Measurements from ENCODE around the gene CCDC34. TPM values are rescaled to one million over a fixed set of nuclear protein-coding genes. Genes with fewer than 3 reads are reported as not detected.

CCDC34 gene
- total and polyA plus RNA-seq, 2 of the 8 experiments (the other 6 are each of a cell fraction or from before 2014, with no cell fraction given), result 7.7 to 24.3 TPM

DNA sequence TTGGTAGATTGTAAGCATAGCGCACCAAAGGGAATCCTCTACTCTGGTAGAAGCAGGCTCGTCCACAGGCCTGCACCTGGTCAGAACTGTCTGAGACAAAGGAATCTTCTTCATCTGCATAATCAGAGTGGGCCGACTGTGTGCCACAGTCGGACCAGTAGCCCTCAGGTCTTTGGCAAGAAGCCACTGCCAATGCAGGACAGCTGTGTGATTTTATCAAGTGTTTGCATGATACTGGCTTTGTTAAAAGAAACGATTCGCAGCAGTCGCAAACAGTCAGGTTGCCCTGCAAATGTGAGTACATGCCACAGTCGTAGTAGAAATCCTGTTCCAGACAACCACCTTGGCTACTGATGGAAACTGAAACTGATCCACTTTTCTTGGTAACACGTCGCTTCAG, 4.9 kb upstream of the CCDC34 start (continued):
- TF ChIP-seq, protein P1, sequence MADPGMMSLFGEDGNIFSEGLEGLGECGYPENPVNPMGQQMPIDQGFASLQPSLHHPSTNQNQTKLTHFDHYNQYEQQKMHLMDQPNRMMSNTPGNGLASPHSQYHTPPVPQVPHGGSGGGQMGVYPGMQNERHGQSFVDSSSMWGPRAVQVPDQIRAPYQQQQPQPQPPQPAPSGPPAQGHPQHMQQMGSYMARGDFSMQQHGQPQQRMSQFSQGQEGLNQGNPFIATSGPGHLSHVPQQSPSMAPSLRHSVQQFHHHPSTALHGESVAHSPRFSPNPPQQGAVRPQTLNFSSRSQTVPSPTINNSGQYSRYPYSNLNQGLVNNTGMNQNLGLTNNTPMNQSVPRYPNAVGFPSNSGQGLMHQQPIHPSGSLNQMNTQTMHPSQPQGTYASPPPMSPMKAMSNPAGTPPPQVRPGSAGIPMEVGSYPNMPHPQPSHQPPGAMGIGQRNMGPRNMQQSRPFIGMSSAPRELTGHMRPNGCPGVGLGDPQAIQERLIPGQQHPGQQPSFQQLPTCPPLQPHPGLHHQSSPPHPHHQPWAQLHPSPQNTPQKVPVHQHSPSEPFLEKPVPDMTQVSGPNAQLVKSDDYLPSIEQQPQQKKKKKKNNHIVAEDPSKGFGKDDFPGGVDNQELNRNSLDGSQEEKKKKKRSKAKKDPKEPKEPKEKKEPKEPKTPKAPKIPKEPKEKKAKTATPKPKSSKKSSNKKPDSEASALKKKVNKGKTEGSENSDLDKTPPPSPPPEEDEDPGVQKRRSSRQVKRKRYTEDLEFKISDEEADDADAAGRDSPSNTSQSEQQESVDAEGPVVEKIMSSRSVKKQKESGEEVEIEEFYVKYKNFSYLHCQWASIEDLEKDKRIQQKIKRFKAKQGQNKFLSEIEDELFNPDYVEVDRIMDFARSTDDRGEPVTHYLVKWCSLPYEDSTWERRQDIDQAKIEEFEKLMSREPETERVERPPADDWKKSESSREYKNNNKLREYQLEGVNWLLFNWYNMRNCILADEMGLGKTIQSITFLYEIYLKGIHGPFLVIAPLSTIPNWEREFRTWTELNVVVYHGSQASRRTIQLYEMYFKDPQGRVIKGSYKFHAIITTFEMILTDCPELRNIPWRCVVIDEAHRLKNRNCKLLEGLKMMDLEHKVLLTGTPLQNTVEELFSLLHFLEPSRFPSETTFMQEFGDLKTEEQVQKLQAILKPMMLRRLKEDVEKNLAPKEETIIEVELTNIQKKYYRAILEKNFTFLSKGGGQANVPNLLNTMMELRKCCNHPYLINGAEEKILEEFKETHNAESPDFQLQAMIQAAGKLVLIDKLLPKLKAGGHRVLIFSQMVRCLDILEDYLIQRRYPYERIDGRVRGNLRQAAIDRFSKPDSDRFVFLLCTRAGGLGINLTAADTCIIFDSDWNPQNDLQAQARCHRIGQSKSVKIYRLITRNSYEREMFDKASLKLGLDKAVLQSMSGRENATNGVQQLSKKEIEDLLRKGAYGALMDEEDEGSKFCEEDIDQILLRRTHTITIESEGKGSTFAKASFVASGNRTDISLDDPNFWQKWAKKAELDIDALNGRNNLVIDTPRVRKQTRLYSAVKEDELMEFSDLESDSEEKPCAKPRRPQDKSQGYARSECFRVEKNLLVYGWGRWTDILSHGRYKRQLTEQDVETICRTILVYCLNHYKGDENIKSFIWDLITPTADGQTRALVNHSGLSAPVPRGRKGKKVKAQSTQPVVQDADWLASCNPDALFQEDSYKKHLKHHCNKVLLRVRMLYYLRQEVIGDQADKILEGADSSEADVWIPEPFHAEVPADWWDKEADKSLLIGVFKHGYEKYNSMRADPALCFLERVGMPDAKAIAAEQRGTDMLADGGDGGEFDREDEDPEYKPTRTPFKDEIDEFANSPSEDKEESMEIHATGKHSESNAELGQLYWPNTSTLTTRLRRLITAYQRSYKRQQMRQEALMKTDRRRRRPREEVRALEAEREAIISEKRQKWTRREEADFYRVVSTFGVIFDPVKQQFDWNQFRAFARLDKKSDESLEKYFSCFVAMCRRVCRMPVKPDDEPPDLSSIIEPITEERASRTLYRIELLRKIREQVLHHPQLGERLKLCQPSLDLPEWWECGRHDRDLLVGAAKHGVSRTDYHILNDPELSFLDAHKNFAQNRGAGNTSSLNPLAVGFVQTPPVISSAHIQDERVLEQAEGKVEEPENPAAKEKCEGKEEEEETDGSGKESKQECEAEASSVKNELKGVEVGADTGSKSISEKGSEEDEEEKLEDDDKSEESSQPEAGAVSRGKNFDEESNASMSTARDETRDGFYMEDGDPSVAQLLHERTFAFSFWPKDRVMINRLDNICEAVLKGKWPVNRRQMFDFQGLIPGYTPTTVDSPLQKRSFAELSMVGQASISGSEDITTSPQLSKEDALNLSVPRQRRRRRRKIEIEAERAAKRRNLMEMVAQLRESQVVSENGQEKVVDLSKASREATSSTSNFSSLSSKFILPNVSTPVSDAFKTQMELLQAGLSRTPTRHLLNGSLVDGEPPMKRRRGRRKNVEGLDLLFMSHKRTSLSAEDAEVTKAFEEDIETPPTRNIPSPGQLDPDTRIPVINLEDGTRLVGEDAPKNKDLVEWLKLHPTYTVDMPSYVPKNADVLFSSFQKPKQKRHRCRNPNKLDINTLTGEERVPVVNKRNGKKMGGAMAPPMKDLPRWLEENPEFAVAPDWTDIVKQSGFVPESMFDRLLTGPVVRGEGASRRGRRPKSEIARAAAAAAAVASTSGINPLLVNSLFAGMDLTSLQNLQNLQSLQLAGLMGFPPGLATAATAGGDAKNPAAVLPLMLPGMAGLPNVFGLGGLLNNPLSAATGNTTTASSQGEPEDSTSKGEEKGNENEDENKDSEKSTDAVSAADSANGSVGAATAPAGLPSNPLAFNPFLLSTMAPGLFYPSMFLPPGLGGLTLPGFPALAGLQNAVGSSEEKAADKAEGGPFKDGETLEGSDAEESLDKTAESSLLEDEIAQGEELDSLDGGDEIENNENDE (IDR thresholded peaks at IDR 0.05; ENCODE audit: insufficient replicate concordance, low read length), result no peak
- TF ChIP-seq KDM5A (IDR thresholded peaks at IDR 0.05; ENCODE audit: low read length) (no peak), BACH1 (IDR thresholded peaks at IDR 0.05; ENCODE audit: low read length) (no peak), SAP30 (IDR thresholded peaks at IDR 0.05; ENCODE audit: insufficient read depth, insufficient replicate concordance, low read length) (no peak), EZH2 (IDR thresholded peaks at IDR 0.05; ENCODE audit: low read depth, low read length, severe bottlenecking) (no peak), RFX5 (IDR thresholded peaks at IDR 0.05; ENCODE audit: borderline replicate concordance, low read depth, low read length) (no peak), TAF1 (IDR thresholded peaks at IDR 0.05; ENCODE audit: low read depth, low read length) (no peak), JUN (IDR thresholded peaks at IDR 0.05; ENCODE audit: low read depth, low read length) (no peak), EP300 (IDR thresholded peaks at IDR 0.05; ENCODE audit: borderline replicate concordance in 1 of 2, low read depth in 2 of 2, low read length in 2 of 2) (no peak), CHD2 (IDR thresholded peaks at IDR 0.05; ENCODE audit: low read length) (no peak), TEAD4 (IDR thresholded peaks at IDR 0.05; ENCODE audit: low read depth, low read length) (no peak)
- TF ChIP-seq, protein P2, sequence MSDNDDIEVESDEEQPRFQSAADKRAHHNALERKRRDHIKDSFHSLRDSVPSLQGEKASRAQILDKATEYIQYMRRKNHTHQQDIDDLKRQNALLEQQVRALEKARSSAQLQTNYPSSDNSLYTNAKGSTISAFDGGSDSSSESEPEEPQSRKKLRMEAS (IDR thresholded peaks at IDR 0.05), result no peak

Data from H1 (cell line).